GM18907 (cell line): ENCODE measurements around the gene MSL1.

Experiments used
- ATAC-seq: cut with Tn5 transposase; IDR thresholded peaks from one replicate; pipeline ENCODE4 v1.9.1; 2021; ENCODE audit warnings: mild to moderate bottlenecking, moderate library complexity; ENCODE audit not compliant: unreplicated experiment

The MSL1 gene

DNA sequence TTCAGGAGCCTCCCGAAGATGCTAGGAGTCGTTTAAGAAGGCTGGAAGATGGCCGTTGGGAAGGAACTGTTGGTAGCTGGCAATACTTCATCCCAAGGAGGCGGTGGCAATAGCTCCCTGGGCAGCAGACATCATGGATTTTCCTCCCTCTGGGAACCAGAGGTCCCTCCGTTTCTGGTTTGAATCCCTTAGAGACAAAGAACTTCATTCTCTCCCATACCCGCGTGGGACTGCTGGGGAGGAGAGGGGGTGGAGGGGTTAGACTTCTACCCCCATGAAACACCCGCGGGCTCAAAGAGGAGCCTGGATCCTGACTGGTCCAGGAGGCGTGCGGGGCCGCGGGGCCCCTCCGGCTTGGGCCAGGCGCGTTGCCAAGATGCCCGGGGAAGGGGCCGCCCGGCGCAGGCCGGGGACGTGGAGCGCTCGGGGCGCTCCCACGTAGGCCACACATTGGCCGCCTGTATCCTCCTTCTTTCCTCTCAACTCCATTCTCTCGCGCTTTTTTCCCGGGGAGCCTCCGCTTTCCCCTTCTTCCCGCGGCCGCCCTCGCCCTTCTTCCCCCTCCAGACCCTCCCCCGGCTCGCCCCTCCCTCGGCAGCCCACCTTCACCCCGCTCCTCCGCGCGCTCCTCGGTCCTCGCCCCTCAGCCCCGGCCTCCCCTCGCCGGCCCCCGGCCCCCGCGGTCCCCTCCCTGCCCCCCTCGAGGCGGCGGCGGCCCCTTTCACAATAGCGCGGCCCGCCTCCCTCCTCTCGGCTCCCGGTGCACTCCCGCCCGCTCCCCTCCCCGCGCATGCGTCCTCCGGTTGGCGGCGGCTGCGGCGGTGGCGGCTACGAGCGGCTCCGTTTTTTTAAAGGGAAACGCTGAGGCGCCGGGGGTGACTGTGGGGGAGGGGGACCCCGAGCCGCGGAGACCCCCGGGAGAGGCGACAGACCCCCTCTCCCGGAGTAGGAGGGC lies at the start of gene MSL1:
Gene MSL1 (plus strand): TSS at position 791 of the 955 bp plus-strand sequence. CDS start 642 bp downstream, outside the sequence.
- ATAC-seq: peak; percentile 63

DNA sequence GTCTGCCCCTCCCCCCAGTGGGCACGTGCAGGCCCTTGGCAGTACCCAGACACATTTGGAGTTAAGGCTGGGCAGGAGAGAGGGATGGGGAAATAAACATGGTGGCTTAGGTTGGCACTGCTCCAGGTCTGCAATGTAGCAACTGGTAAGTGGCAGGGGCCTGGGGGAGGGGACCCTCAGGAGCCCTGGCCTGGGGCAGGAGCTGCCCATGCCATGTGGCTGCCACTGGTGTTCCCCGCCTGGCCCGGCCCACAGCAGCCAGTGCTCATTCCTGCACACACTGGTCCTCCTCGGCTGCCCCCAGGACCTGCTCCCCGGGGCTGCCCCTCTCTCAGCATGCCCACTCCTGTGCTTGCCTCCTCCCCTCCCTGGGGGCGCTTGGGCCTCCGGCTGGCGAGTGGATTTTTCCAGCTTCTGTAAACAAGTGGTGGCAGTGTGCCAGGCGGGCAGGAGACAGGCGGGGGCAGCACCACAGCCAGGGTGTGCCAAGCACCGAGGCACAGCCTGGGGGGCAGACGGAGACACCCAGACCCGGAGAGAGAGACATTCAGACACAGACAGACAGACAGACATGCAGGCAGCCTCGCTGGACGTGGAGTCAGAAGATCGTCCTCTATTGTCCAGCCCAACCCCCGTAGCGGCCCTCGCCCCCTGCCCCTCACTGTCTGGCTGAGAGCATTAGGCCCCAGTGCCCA lies 49.6 kb upstream of the MSL1 start:
- no peak for ATAC-seq

DNA sequence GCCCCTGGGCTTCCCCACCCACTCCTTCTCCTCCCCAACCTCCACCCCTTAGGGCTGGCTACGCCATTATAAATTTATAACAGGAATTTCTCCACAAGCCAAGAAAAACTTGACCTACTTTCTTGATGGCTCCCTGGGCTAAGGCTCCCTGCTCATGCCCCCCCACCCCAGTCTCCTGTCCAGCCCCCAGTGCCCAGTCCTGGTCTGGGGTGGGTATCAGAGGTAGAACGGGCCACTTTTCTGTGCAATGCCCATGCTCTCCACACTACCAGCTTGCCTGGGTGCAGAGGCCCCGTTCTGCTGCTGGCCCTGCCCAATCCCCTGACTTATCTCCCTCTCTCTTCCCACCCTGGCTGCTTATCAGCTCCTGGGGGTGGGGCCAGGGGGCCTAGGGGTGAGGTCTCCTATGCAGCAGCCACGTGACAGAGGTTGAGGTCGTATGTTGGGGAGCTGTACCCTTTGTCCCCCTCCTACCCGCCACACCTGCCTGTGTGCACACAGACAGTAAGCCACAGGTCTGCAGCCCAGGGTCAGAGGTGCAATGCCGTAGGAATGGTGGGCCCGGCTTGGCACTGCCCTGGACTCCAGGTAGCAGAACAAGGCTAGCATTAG lies 48.9 kb upstream of the MSL1 start:
- no peak for ATAC-seq

DNA sequence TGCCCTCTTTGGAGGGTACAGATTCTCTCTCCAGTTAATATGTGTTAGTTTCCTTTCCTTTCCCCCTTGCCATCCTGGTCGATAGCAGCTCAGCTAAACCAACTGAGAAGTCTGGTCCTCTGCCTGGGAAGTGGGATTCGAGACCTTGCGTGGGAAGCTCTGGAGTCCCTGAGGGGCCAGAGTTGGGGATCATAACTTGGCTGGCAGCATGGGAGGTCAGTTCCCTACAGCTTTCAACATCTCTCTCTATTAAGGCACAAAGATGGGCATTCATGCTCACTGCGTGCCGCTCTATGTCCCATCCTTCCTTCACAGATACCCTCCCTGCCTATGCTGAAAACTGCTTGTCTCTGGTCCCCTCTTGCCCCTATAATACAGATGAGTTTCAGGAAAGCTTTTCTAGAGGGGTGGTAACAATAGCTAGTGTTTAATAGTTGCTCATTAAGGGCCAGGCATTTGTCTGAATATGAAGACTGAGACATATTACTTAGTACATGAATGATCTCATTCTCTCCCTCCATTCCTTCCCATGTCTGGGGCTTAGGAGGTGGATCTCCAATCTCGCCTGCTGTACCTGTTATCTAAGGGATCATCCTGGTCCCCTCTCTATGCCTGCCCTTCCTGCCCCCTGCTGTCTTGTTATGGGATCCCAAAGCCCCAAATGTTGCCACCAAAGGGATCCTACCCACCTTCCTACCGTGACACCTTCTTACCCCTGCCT lies 48.2 kb upstream of the MSL1 start:
- no peak for ATAC-seq

DNA sequence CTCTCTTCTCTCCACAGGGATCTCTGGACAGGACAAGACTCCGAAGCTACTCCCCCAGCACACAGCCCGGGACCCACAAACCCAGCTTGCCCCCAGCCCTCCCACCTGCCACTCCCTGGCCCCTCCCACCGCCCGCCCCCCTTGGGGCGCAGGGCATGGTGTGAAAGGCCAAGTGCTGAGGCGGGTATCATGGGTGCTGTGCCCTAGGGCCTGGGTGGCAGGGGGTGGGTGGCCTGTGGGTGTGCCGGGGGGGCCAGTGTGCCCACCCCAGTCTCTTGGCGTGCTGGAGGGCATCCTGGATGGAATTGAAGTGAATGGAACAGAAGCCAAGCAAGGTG lies 47.6 kb upstream of the MSL1 start:
- ATAC-seq: no peak

GRCh38 chr17:40074871-40075200 lies 46.9 kb upstream of the MSL1 start:
- ATAC-seq: no peak

DNA sequence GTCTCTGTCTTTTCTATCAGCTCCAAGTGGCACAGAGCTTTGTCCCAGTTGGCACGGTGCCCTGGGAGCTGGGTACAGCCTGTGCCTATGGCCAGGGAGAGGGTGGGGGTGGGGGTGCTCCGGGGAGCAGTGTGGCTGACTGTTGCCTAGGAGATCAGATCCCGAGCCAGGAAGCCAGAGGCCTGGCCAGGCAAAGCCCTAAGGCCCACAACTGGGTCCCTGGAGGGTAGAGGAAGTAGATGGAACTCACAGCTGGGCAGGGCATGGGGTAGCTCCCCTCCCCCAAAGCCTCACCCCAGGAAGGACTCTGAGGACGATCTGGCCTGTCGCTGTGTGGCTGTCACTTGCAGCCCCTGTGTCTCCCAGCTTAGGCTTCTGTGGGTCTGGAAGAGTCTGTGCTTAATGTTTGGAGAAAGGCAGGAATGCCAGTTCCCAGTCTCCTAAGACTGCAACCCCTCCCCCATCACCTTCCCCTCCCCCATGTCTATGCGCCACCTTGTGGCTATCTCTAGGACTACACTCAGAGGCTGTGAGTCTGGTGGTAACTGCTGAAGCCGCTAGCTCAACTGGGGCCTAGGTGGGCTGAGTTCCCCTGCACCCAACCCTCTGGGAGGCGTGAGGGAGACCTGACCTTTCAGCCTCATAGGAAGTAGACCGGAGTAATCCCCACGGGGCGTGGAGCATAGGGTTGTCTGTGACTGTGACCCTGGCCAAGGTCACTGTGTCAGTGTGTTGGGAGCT lies 46.4 kb upstream of the MSL1 start:
- no peak for ATAC-seq

DNA sequence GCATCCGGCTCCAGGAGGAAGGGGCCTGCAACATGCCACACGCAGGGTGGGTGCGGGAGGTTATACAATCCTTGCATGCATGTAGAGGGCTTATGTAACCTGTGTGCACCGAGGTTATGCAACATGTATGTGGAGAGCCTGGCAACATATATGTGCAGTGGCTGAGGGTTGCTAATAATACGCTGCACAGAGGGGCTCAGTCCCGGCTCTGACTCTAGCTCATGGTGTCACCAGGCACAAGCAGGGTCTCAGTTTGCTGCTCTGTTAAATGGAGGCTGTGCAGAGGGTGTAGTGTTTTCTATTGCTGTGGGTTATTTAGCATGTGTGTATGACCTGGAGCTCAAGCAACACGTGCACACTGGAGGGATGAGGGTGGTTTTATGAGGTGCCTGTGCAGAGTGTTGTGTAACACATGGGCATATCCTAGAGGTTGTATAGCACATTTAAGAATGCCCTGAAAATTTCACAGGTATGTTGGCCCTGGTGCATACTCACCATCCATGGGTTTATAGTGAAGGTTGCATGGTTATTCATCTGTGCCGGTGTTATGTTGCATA lies 45.8 kb upstream of the MSL1 start:
- ATAC-seq: no peak

- no peak for ATAC-seq
These were observed 45.2 kb upstream of the MSL1 start for GRCh38 chr17:40076591-40076990.

GRCh38 chr17:40079545-40079944 lies 42.2 kb upstream of the MSL1 start:
- ATAC-seq: no peak

- no peak for ATAC-seq
These were observed 37.3 kb upstream of the MSL1 start for GRCh38 chr17:40084477-40084876.

- ATAC-seq: no peak
These were observed 35.4 kb upstream of the MSL1 start for GRCh38 chr17:40086150-40087044.

DNA sequence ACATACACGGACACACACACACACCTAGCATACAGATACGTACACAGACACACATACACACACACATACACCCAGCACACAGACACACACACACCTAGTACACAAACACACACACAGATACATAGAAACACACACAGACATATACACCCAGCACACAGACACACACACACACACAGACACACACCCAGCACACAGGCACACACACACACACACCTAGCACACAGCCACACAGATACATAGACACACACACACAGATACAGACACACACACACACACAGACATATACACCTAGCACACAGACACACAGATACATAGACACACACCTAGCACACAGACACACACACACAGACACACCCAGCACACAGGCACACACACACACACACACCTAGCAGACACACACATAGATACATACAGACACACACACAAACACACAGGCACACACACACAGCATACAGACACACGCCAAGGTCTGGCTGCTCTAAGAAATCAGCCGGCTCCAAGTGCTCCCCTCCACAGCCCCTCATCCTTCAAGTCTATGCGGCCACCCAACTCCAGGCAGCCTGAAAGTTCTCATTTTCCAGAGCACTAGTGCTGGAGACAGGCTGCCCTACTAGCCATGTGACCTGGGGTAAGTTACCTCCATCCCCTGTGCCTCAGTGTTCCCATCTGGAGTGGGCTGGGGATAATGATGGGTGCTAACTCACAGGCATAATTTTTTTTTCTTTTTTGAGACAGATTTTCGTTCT lies 34.5 kb upstream of the MSL1 start:
- ATAC-seq: no peak

- no peak for ATAC-seq
These were observed 33.7 kb upstream of the MSL1 start for GRCh38 chr17:40087903-40088718.

DNA sequence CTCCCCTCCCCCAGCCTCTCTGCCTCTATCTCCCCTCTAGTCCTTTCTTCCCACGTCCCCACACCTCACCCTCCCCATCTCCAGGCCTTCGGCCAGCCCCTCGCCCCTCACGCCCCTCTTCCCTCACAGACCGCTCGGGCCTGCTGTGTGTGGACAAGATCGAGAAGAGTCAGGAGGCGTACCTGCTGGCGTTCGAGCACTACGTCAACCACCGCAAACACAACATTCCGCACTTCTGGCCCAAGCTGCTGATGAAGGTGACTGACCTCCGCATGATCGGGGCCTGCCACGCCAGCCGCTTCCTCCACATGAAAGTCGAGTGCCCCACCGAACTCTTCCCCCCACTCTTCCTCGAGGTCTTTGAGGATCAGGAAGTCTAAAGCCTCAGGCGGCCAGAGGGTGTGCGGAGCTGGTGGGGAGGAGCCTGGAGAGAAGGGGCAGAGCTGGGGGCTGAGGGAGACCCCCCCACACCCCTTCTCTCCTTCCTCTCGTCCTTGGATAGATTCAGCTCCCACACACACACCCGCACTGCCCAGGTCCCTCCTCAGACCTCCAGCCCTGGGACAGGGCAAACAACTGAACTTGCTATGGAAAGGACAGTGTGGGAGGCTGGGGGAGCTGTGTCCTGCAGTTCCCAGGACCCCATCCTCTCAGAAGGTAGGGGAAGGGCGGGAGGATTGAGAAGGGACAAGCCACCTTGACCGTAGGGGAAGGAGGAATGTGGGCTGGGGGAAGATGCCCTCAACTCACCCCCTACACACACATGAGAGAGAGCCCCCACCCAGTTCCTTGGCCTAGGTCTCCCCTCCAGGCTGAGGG lies 32.5 kb upstream of the MSL1 start:
- ATAC-seq: no peak

DNA sequence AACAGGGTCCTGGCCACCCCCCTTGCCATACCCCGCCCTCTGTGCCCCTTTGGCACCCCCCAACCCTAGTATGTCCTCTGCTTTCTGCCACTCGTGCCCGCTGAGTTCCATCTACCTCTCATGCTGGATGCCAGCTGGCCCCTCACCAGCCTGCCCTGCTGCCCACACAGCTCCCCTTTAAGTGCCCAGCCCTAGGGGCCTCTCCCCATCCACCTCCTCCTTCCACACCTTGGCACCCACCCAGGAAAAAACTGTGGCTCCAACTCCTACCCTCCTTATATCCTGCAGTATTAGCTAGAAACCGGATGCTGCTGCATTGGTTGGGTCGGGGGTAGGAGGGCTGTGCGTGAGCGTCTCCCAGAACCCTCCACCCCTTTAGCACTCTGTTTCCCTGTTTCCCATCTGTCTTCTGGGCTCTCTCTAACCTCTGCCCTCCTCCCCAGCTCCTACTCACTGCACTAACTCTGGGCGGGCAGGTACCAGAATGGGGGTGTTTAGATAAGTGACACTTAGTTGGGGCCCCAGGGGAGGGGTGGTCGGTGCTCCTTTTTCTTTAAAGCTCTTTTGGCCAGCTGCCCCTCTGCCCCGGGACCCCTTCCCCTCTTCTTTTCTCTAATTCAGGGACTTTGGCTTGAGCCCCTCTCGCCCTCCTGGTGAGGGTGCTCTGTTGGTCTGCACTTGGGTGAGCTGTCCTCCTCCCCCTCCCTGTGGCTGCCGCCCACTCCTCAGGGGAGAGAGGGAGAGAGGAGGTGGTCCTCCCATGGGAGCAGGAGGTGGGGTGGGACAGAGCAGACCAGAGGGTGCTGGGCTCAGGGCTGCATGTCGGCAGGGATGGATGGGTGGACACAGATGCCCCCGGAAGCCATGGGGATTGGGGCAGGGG lies 31.3 kb upstream of the MSL1 start:
- ATAC-seq: no peak
